ENCODE measurements around the gene SMAD6. TPM values are rescaled to one million over a fixed set of nuclear protein-coding genes. Genes with fewer than 3 reads are reported as not detected.

SMAD6 gene
- total and polyA plus RNA-seq, 2 of the 4 experiments (the other 2 are of a cell fraction), result 4.8 to 8.5 TPM

DNA sequence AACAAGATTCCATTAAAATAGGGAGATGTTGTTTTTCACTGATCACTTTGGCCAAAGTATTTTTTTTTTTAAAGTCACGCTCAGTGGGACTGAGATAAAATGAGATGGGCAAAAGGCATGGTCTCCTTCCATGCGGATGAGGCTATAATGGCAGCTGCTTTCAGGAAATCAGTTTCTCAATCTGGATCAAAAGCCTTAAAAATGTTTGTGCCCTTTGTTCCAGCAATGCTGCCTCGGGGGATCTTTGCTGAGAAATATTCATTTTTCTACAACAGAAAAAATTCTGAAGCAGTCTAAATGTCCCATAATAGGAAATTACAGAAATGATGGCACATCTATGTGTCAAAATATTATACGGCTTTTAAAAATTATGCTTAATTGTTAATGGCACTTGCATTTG is 97.2 kb downstream of the SMAD6 start:
- DNase-seq (no peak), ATAC-seq (ENCODE audit: low read depth) (no peak)
- Histone ChIP-seq H2BK20ac (ENCODE audit: low read depth, low read length) (peak overlapping the region; percentile 37), H3K14ac (replicated peaks; ENCODE audit: low read depth, low read length) (peak overlapping the region; percentile 30), H2AFZ (replicated peaks; ENCODE audit: low read length, poor library complexity) (no peak overlapping the region), H3K9me1 (ENCODE audit: insufficient read depth, low read length) (peaks cover 35% of the 10 kb centered on the region), H3K56ac (ENCODE audit: extremely low read depth, insufficient read depth, low read length) (no peak overlapping the region; the same call in 1 of the 2 replicates), H3K4me2 (ENCODE audit: low read depth, low read length) (no peak overlapping the region), H3K9me3 (ENCODE audit: control insufficient read depth, insufficient read depth, low read length) (no peaks in the 10 kb centered on the region), H3K4me1 (ENCODE audit: control insufficient read depth, insufficient read depth, low read length) (peaks cover 35% of the 10 kb centered on the region), H3K4ac (ENCODE audit: low read depth, low read length) (peak overlapping the region; percentile 72), H3K27ac (ENCODE audit: insufficient read depth, low read length) (peak overlapping the region; percentile 61; the same call in 1 of the 2 replicates), H4K91ac (ENCODE audit: insufficient read depth, low read depth, low read length) (peak overlapping the region; percentile 81), H3K18ac (ENCODE audit: low read depth, low read length) (peak overlapping the region; percentile 55), H2BK15ac (ENCODE audit: low read depth, low read length) (peak overlapping the region; percentile 66; the same call in 1 of the 3 replicates), H3K79me1 (ENCODE audit: low read depth in 1 of 2, low read length in 2 of 2) (peaks cover 0 to 16% of the 10 kb centered on the region in 2 experiments; a peak in 2 of 4 replicates), H4K20me1 (ENCODE audit: insufficient read depth, low read length) (no peaks in the 10 kb centered on the region), H3K36me3 (ENCODE audit: control insufficient read depth, insufficient read depth, low read length) (no peaks in the 10 kb centered on the region), H2AK9ac (replicated peaks; ENCODE audit: low read depth, low read length, poor library complexity) (no peak overlapping the region), H3K9ac (ENCODE audit: low read depth, low read length) (peak overlapping the region; percentile 41; the same call in 1 of the 2 replicates), H2AK5ac (ENCODE audit: low read depth, low read length) (peak overlapping the region; percentile 31; the same call in 1 of the 2 replicates), H4K5ac (ENCODE audit: low read depth, low read length) (peak overlapping the region; percentile 69; the same call in 1 of the 2 replicates), H2BK5ac (ENCODE audit: low read depth, low read length, poor library complexity, severe bottlenecking) (peak overlapping the region; percentile 54), H2BK120ac (ENCODE audit: low read depth, low read length) (peak overlapping the region; percentile 88), H3K27me3 (ENCODE audit: control insufficient read depth, insufficient read depth, low read length) (no peaks in the 10 kb centered on the region), H4K8ac (ENCODE audit: low read depth in 2 of 2, low read length in 2 of 2) (peak overlapping the region in 1 of 2 experiments; percentile 77; a peak in 3 of 4 replicates), H3K23ac (ENCODE audit: low read depth, low read length) (peak overlapping the region; percentile 3; the same call in 1 of the 2 replicates), H3K4me3 (ENCODE audit: insufficient read depth, low read depth, low read length) (no peak overlapping the region)
- POLR2A ChIA-PET (ENCODE audit: unreplicated experiment), result no interaction called here
- CTCF ChIA-PET, result interaction anchor here (1.1 to 1.8 kb wide), 2 partner anchors 10 to 19 kb away, joined by 4 to 5 read pairs; no protein-coding TSS in a partner anchor
- no peak for TF ChIP-seq ELK1 (IDR thresholded peaks at IDR 0.05; ENCODE audit: borderline replicate concordance, low read depth, low read length)
- no peak for TF ChIP-seq CTCF (conservative IDR thresholded peaks at IDR 0.05; ENCODE audit: low read depth, low read length)
- TF ChIP-seq SMC3 (IDR thresholded peaks at IDR 0.05; ENCODE audit: low read depth, low read length), result no peak
- TF ChIP-seq, protein P1, sequence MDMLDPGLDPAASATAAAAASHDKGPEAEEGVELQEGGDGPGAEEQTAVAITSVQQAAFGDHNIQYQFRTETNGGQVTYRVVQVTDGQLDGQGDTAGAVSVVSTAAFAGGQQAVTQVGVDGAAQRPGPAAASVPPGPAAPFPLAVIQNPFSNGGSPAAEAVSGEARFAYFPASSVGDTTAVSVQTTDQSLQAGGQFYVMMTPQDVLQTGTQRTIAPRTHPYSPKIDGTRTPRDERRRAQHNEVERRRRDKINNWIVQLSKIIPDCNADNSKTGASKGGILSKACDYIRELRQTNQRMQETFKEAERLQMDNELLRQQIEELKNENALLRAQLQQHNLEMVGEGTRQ (IDR thresholded peaks at IDR 0.05; ENCODE audit: low read depth, low read length), result no peak
- no peak for TF ChIP-seq RAD21 (IDR thresholded peaks at IDR 0.05; ENCODE audit: low read length)
- no peak for TF ChIP-seq NFE2L2 (IDR thresholded peaks at IDR 0.05; ENCODE audit: low read depth, low read length)
- BruUV-seq (replicated peaks), result no TSS peak
- in situ Hi-C loops (cut with MboI; ENCODE audit: low sequenced_read_pairs) (no loop called here), intact Hi-C loops (cut with micrococcal nuclease) (no loop called here), dilution Hi-C loops (cut with HindIII; ENCODE audit: low sequenced_read_pairs, unreplicated experiment) (no loop called here)
- 83% methylated on average over 2 of the region's 4 CpGs; no CpG with 5 or more reads in 1 of the 2 experiments for WGBS, 2 experiments (ENCODE audit: extremely low coverage in 2 of 2, insufficient read length in 1 of 2)

Measured in IMR-90 (cell line).